Testis (tissue), 3 donors: ENCODE results near the gene FOXJ3. TPM values are rescaled to one million over a fixed set of nuclear protein-coding genes. Genes with fewer than 3 reads are reported as not detected.

ENCODE experiments used
- DNase-seq: peaks from one replicate; pipeline ENCODE4 v3.0.0-alpha.2; 2019
- H3K27ac ChIP-seq, 2 donors: fragments of 200-600 bp; sonication (generic); one replicate each; pipeline ENCODE4 v1.5.1; 2019
- H3K27me3 ChIP-seq: fragments of 200-600 bp; sonication (generic); one replicate; pipeline ENCODE4 v1.5.1; 2019
- H3K36me3 ChIP-seq: fragments of 200-600 bp; sonication (generic); one replicate; pipeline ENCODE4 v1.5.1; 2017; ENCODE audit warnings: low read depth; ENCODE audit errors: missing control alignments
- H3K4me1 ChIP-seq: fragments of 200-600 bp; sonication (generic); one replicate; pipeline ENCODE4 v1.5.1; 2019
- H3K4me3 ChIP-seq, 2 donors: fragments of 200-600 bp; sonication (generic); one replicate each; pipeline ENCODE4 v1.5.1; 2017 to 2019
- H3K9me3 ChIP-seq: fragments of 200-600 bp; sonication (generic); one replicate; pipeline ENCODE4 v1.5.1; 2017
- CTCF ChIP-seq, 3 experiments: fragments of 450-650 bp in 2 of 3; fragments of 200-600 bp in 1 of 3; sonication (generic) in 1 of 3; IDR thresholded peaks; one replicate each; pipeline ENCODE4 v1.5.1; 2016 to 2019; ENCODE audit warnings: antibody characterized with exemption in 3 of 3, mild to moderate bottlenecking in 2 of 3, moderate library complexity in 1 of 3
- POLR2A ChIP-seq: fragments of 450-650 bp; IDR thresholded peaks from one replicate; pipeline ENCODE4 v1.6.1; 2017; ENCODE audit warnings: antibody characterized with exemption, mild to moderate bottlenecking, moderate library complexity
- WGBS, 2 donors: methylation state at CpG; one replicate each; pipeline ENCODE4 v1.1.5; 2018; 5-methylcytosine and 5-hydroxymethylcytosine counted together
- intact Hi-C: fragments of 100-400 bp; cut with DNase I; formaldehyde crosslinking; loops from one replicate; pipeline ENCODE4 v1.15.1; 2023; ENCODE audit warnings: low total_unique reads
- polyA plus RNA-seq: library from polyadenylated mRNA; stranded (reverse); fragments of 350-450 nt; fragmentation: Illumina TruSeq; extraction: RNeasy Lipid Tissue Mini Kit (QIAGEN cat#74804); gene quantifications from one replicate; pipeline ENCODE4 v1.2.3, GENCODE V29; 2014; ENCODE audit warnings: low read depth, low replicate concordance; ENCODE audit not compliant: insufficient read depth
- total RNA-seq, 2 donors: library from RNA; depleted of rRNA; stranded (reverse); fragments of >200 nt; gene quantifications; one replicate each; pipeline ENCODE4 v1.2.3, GENCODE V29; 2016

FOXJ3 gene
- total and polyA plus RNA-seq, 3 donors from 2014 or later = 38.9 to 80.1 (median 64.4) TPM

GRCh38 chr1:42364542-42364941 lies 29.5 kb upstream of the FOXJ3 start:
- intact Hi-C loops = no loop called here
- no peaks in the 10 kb centered on the region for H3K9me3 ChIP-seq
- no peaks in the 10 kb centered on the region for H3K36me3 ChIP-seq
- no peak for TF ChIP-seq CTCF (IDR thresholded peaks at IDR 0.05)
- no peak for TF ChIP-seq POLR2A
- no peak overlapping the region for H3K4me3 ChIP-seq
- H3K4me1 ChIP-seq = no peaks in the 10 kb centered on the region
- 94 to 100% methylated on average over 2 of the region's 2 CpGs for WGBS, 2 donors
- H3K27me3 ChIP-seq = no peaks in the 10 kb centered on the region
- no peak for DNase-seq
- H3K27ac ChIP-seq = no peak overlapping the region

GRCh38 chr1:42364089-42364488 lies 29.1 kb upstream of the FOXJ3 start:
- intact Hi-C loops = no loop called here
- Histone ChIP-seq H3K4me3 (no peak overlapping the region), H3K27me3 (no peaks in the 10 kb centered on the region), H3K4me1 (no peaks in the 10 kb centered on the region), H3K36me3 (no peaks in the 10 kb centered on the region), H3K9me3 (no peaks in the 10 kb centered on the region), H3K27ac (no peak overlapping the region)
- DNase-seq = no peak
- TF ChIP-seq CTCF (IDR thresholded peaks at IDR 0.05) (no peak), POLR2A (no peak)
- WGBS, 2 donors = 86 to 88% methylated on average over 6 of the region's 6 CpGs

GRCh38 chr1:42359466-42359865 lies 24.4 kb upstream of the FOXJ3 start:
- no peak for DNase-seq
- no peak overlapping the region for H3K4me3 ChIP-seq

GRCh38 chr1:42358791-42359190 lies 23.8 kb upstream of the FOXJ3 start:
- no peak for DNase-seq
- intact Hi-C loops = no loop called here
- H3K27me3 ChIP-seq = no peaks in the 10 kb centered on the region
- 80 to 89% methylated on average over 3 of the region's 3 CpGs for WGBS, 2 donors
- H3K4me1 ChIP-seq = no peaks in the 10 kb centered on the region
- H3K4me3 ChIP-seq = no peak overlapping the region
- TF ChIP-seq POLR2A = no peak
- no peak for TF ChIP-seq CTCF (IDR thresholded peaks at IDR 0.05)
- H3K9me3 ChIP-seq = no peaks in the 10 kb centered on the region
- no peak overlapping the region for H3K27ac ChIP-seq
- no peaks in the 10 kb centered on the region for H3K36me3 ChIP-seq

More at GRCh38 chr1:42359466-42359865, 24.4 kb upstream of the FOXJ3 start:
- WGBS, 2 donors = 42 to 77% methylated on average over 1 of the region's 1 CpG
- Histone ChIP-seq H3K36me3 (no peaks in the 10 kb centered on the region), H3K27ac (no peak overlapping the region), H3K4me1 (no peaks in the 10 kb centered on the region), H3K27me3 (no peaks in the 10 kb centered on the region), H3K9me3 (no peaks in the 10 kb centered on the region)
- TF ChIP-seq POLR2A (no peak), CTCF (IDR thresholded peaks at IDR 0.05) (no peak)
- intact Hi-C loops = no loop called here

- 26 to 38% methylated on average over 1 of the region's 1 CpG for WGBS, 2 donors
- DNase-seq = no peak
- H3K4me3 ChIP-seq = no peak overlapping the region
- no peak overlapping the region for H3K27ac ChIP-seq
- H3K27me3 ChIP-seq = no peaks in the 10 kb centered on the region
- no peaks in the 10 kb centered on the region for H3K9me3 ChIP-seq
- H3K4me1 ChIP-seq = no peaks in the 10 kb centered on the region
- intact Hi-C loops = no loop called here
- no peak for TF ChIP-seq CTCF (IDR thresholded peaks at IDR 0.05)
- TF ChIP-seq POLR2A = no peak
- H3K36me3 ChIP-seq = no peaks in the 10 kb centered on the region
Measured at GRCh38 chr1:42350086-42350485, 15.1 kb upstream of the FOXJ3 start.
